Measurements from ENCODE around the gene CLEC4M. TPM values are rescaled to one million over a fixed set of nuclear protein-coding genes. Genes with fewer than 3 reads are reported as not detected.

Gene CLEC4M
- total and polyA plus RNA-seq, 2 donors from 2014 or later, result 0.54 TPM; not detected in 1

GRCh38 chr19:7734220-7735203 is 28.5 kb upstream of the CLEC4M start:
- DNase-seq (peak in 1 of 5 donors; percentile 28), FAIRE-seq (no peak)
- Histone ChIP-seq H3K36me3 (ENCODE audit: control insufficient read depth in 2 of 3, insufficient read depth in 3 of 3, low read length in 3 of 3) (no peaks in the 10 kb centered on the region), H3K27ac (ENCODE audit: low read depth in 2 of 2, low read length in 2 of 2) (no peak overlapping the region), H3K9ac (ENCODE audit: low read length in 3 of 3) (no peak overlapping the region), H3K4me3 (ENCODE audit: low read length in 3 of 3) (no peak overlapping the region), H3K4me1 (ENCODE audit: control insufficient read depth in 2 of 3, insufficient read depth in 2 of 3, low read depth in 1 of 3, low read length in 3 of 3) (no peaks in the 10 kb centered on the region), H3K27me3 (ENCODE audit: control insufficient read depth, insufficient read depth, low read length) (peaks cover 9% of the 10 kb centered on the region), H3K9me3 (ENCODE audit: control insufficient read depth in 2 of 3, insufficient read depth in 1 of 3, low read length in 3 of 3) (no peaks in the 10 kb centered on the region)
- no peak for TF ChIP-seq CTCF (IDR thresholded peaks at IDR 0.05; ENCODE audit: borderline replicate concordance, extremely low read depth, insufficient read depth)
- intact Hi-C loops (cut with DNase I), result no loop called here

GRCh38 chr19:7736148-7736547 is 26.9 kb upstream of the CLEC4M start:
- no peaks in the 10 kb centered on the region for H3K9me3 ChIP-seq (ENCODE audit: control insufficient read depth in 2 of 3, insufficient read depth in 1 of 3, low read length in 3 of 3)
- no peaks in the 10 kb centered on the region for H3K4me1 ChIP-seq (ENCODE audit: control insufficient read depth in 2 of 3, insufficient read depth in 2 of 3, low read depth in 1 of 3, low read length in 3 of 3)
- DNase-seq (peak in 1 of 5 donors; percentile 4), FAIRE-seq (no peak)
- H3K4me3 ChIP-seq (ENCODE audit: low read length in 3 of 3), result no peak overlapping the region
- H3K36me3 ChIP-seq (ENCODE audit: control insufficient read depth in 2 of 3, insufficient read depth in 3 of 3, low read length in 3 of 3), result no peaks in the 10 kb centered on the region
- TF ChIP-seq CTCF (IDR thresholded peaks at IDR 0.05; ENCODE audit: borderline replicate concordance, extremely low read depth, insufficient read depth), result no peak
- H3K27me3 ChIP-seq (ENCODE audit: control insufficient read depth, insufficient read depth, low read length), result peaks cover 6% of the 10 kb centered on the region
- H3K9ac ChIP-seq (ENCODE audit: low read length in 3 of 3), result no peak overlapping the region
- H3K27ac ChIP-seq (ENCODE audit: low read depth in 2 of 2, low read length in 2 of 2), result no peak overlapping the region
- intact Hi-C loops (cut with DNase I), result no loop called here

GRCh38 chr19:7737215-7737614 is 25.8 kb upstream of the CLEC4M start:
- no peaks in the 10 kb centered on the region for H3K4me1 ChIP-seq (ENCODE audit: control insufficient read depth in 2 of 3, insufficient read depth in 2 of 3, low read depth in 1 of 3, low read length in 3 of 3)
- H3K9ac ChIP-seq (ENCODE audit: low read length in 3 of 3), result no peak overlapping the region
- H3K4me3 ChIP-seq (ENCODE audit: low read length in 3 of 3), result no peak overlapping the region
- H3K9me3 ChIP-seq (ENCODE audit: control insufficient read depth in 2 of 3, insufficient read depth in 1 of 3, low read length in 3 of 3), result no peaks in the 10 kb centered on the region
- no peak for TF ChIP-seq CTCF (IDR thresholded peaks at IDR 0.05; ENCODE audit: borderline replicate concordance, extremely low read depth, insufficient read depth)
- intact Hi-C loops (cut with DNase I), result no loop called here
- no peak overlapping the region for H3K27ac ChIP-seq (ENCODE audit: low read depth in 2 of 2, low read length in 2 of 2)
- H3K36me3 ChIP-seq (ENCODE audit: control insufficient read depth in 2 of 3, insufficient read depth in 3 of 3, low read length in 3 of 3), result no peaks in the 10 kb centered on the region
- FAIRE-seq (no peak), DNase-seq (no peak)
- no peaks in the 10 kb centered on the region for H3K27me3 ChIP-seq (ENCODE audit: control insufficient read depth, insufficient read depth, low read length)

Measured in kidney (tissue), 14 donors.